Measurements from ENCODE around the gene CCDC60. TPM values are rescaled to one million over a fixed set of nuclear protein-coding genes. Genes with fewer than 3 reads are reported as not detected.

The CCDC60 gene
- total RNA-seq, 1 experiment from 2014 or later, result not detected

DNA sequence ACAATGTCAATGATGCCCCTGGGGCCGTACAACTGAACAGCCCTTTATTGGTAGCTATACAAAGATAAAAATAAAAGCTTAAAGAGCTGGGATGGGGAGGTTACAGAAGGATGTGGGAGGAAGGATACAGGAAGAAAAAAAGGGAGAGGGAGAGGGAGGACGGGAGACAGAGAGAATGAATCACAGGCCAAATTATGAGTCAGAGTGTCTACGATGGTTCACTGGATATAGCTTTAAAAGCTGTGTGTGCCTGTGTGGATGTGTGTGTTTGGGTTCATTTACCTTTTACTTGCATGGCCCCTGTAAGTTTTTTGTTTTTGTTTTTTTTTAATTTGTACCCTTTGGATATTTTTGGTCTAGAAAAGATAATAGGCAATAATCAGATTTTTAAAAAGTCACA lies 111.9 kb downstream of the CCDC60 start:
- peak; percentile 38 for DNase-seq (ENCODE audit: low read depth)

- DNase-seq (ENCODE audit: low read depth), result no peak
Observed at GRCh38 chr12:119447126-119447525, 112.6 kb downstream of the CCDC60 start.

GRCh38 chr12:119447618-119448017 lies 113.1 kb downstream of the CCDC60 start:
- DNase-seq (ENCODE audit: low read depth), result no peak

- DNase-seq (ENCODE audit: low read depth), result no peak
Observed at GRCh38 chr12:119448611-119449131, 114.1 kb downstream of the CCDC60 start.

GRCh38 chr12:119450771-119451170 lies 116.2 kb downstream of the CCDC60 start:
- no peak for DNase-seq (ENCODE audit: low read depth)

GRCh38 chr12:119456824-119457223 lies 122.3 kb downstream of the CCDC60 start:
- DNase-seq (ENCODE audit: low read depth), result no peak

- no peak for DNase-seq (ENCODE audit: low read depth)
Observed at GRCh38 chr12:119457271-119457670, 122.7 kb downstream of the CCDC60 start.

GRCh38 chr12:119459481-119459880 lies 125.0 kb downstream of the CCDC60 start:
- DNase-seq (ENCODE audit: low read depth), result no peak

DNA sequence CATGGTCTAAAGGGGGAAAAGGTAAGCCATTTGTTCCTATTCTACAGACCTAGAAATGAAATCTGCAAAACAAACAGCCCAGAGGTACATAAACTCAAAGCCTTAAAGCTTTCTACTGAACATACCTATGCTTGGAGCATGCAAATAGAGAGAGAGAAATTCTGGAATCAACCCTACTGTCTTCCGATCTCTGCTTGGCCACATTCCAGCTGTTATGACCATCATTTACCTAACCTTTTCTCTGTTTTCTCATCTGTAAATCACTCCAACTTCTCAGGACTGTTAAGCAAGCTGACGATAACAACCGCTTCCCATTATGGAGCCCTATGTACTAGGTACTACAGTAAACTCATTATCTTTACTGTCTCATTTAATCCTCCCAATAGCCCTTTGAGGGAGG lies 126.3 kb downstream of the CCDC60 start:
- no peak for DNase-seq (ENCODE audit: low read depth)

GRCh38 chr12:119461636-119462214 lies 127.2 kb downstream of the CCDC60 start:
- DNase-seq (ENCODE audit: low read depth), result no peak

GRCh38 chr12:119463211-119463926 lies 128.8 kb downstream of the CCDC60 start:
- no peak for DNase-seq (ENCODE audit: low read depth)

- DNase-seq (ENCODE audit: low read depth), result no peak
Observed at GRCh38 chr12:119468296-119468695, 133.8 kb downstream of the CCDC60 start.

DNA sequence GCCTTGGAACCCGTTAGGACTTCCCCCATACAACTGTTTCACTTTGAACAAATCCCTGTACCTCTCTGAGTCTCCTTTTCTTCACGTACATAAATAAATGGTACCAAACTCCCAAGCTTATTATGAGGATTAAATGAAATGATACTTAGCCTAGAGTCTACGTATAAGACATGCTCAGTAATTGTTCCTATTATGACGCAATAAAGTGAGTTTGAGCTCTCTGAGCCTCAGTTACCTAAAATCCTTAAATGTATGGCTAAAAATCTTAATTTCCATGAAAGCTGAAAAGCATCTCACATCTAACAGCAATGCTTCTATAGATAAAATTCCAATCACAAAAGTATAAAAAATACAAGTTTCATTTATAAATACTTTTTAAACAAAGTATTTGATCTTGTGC lies 141.1 kb downstream of the CCDC60 start:
- DNase-seq (ENCODE audit: low read depth), result no peak

DNA sequence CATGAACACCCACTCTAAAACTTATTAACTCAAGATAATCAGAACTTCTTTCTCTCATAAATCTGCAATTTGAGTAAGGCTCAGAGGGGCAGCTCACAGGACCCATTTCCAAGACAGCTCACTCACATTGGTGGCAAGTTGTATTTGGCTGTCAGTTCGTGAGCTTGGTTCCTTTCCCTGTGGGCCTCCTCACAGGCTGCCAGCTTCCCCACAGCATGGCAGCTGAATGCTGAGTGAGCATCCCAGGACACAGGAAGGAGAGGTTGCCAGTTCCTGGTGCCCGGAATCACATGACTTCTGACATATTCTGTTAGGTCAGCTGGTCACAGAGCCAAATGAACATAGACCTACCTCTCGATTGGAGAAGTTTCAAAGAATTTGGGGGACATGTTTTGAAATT lies 142.4 kb downstream of the CCDC60 start:
- no peak for DNase-seq (ENCODE audit: low read depth)

GRCh38 chr12:119479121-119479561 lies 144.6 kb downstream of the CCDC60 start:
- DNase-seq (ENCODE audit: low read depth), result peak; percentile 10

- DNase-seq (ENCODE audit: low read depth), result no peak
Observed at GRCh38 chr12:119480551-119480950, 146.0 kb downstream of the CCDC60 start.

DNA sequence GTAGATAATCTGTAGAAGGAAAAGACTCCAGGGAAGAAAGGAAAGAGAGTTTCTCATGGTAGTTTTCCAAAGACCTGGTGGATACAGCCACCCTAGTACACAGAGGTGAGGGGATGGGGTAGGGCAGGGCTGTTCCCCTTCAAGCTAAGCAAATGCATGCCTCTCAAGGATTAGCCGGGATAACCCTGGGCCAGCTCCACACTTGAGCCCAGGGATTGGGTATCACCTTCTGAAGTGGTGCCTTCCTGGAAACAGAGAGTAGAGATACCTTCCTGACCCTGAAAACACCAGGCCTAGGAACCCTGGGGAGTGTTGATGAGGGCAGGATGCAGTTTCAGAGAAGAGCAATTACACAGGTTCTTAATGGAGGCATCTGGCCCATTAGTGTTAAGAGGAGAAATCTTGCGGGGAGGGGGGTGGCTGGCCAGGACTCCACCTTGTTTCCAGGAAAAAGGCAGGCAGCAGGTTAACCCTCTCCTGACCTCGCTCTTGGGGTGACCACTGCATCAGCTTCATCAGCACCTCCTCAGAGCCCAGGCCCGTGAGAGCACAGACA lies 152.1 kb downstream of the CCDC60 start:
- DNase-seq (ENCODE audit: low read depth), result no peak

DNA sequence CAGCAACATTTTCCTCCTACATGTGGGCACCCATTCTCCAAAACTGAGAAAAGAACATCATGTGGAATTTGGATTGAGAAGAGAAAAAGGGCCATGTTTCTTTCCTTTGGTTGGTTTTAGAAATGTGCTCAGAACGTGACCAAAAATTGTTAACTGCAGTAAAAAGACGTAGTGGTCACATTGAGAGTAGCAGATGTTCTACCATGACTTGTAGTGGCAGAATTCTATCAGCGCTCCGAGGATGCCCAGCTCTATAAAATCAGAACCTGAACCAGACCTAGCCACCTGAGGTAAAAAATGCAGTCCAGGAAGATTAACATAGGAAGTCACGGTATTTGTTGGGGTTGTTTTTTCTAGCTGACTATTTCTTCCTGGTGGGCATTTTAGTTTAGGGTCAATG lies 157.3 kb downstream of the CCDC60 start:
- no peak for DNase-seq (ENCODE audit: low read depth)

DNA sequence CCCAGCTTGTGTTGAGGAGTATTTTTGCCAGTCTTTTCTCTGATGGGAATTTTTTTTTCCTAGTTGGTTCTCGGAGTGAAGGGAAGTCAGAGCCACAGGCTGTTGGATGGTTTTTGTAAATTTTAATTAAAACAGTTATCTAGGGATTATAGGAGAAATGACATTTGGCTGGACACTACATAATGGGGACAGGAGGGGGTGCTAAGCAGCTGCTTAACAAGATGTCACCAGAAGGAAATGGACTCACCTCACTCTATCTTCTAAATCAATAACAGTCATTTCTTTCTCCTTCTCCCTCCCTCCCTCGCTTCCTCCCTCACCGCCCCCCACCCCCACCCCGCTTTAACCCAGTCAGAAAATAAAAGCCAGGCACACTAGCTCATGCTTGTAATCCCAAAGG lies 165.7 kb downstream of the CCDC60 start:
- DNase-seq (ENCODE audit: low read depth), result no peak

DNA sequence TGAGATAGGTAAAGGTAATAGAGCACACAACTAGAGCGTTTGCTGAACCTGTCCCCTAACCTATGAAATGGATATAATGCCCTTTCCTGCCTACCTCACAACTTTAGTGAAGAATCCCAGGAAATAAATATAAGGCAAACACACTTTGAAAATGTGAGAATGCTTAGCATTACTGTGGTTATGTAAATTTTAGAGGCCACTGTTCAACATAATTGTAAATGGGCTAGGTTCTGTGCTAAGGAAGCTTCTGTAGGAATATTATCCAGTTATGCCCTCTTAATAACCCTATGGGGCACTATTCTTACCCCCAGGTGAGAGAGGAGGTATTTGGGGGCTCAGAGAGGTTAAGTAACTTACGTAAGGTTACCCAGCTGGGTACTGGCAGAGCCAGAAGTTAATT lies 166.5 kb downstream of the CCDC60 start:
- DNase-seq (ENCODE audit: low read depth), result no peak

DNA sequence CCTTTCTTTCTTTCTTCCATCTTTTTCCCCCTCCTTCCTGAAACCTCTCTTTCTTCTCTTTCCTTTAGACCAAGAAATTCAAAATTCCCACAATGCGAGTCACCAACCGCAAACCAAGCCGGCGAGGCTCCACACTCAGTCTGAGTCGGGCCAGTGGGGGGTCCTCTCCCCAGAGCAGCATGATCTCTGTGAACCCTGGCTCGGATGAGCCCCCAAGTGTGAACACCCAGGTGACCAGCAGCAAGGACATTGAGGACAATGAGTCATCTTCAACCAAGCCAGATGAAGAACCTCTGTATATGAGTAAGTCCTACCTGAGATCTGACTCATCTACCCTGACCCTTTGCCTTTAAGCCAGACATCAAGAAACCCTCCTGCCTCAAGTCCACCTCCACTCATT lies 170.5 kb downstream of the CCDC60 start:
- no peak for DNase-seq (ENCODE audit: low read depth)

- DNase-seq (ENCODE audit: low read depth), result peak; percentile 8
Observed at GRCh38 chr12:119512772-119513497, 178.4 kb downstream of the CCDC60 start.

All from RPMI7951 (cell line).